Mammary epithelial cell (primary cell): ENCODE measurements around the gene NOVA2.

Experiments used
- EZH2 ChIP-seq: IDR thresholded peaks from 2 replicates; pipeline ENCODE4 v1.6.1; 2012; ENCODE audit warnings: low read length, inconsistent platforms, borderline replicate concordance
- TF ChIP-seq, protein P1 (sequence below), 2 donors: IDR thresholded peaks in 1 of 2; conservative IDR thresholded peaks in 1 of 2; 2 replicates each; pipeline ENCODE4 v1.5.1; 2011 to 2012; ENCODE audit warnings: inconsistent platforms in 2 of 2, low read length in 2 of 2, mild to moderate bottlenecking in 2 of 2, control low read depth in 1 of 2, low read depth in 1 of 2; ENCODE audit not compliant: insufficient read depth in 1 of 2; ENCODE audit errors: extremely low read depth in 1 of 2

DNA sequence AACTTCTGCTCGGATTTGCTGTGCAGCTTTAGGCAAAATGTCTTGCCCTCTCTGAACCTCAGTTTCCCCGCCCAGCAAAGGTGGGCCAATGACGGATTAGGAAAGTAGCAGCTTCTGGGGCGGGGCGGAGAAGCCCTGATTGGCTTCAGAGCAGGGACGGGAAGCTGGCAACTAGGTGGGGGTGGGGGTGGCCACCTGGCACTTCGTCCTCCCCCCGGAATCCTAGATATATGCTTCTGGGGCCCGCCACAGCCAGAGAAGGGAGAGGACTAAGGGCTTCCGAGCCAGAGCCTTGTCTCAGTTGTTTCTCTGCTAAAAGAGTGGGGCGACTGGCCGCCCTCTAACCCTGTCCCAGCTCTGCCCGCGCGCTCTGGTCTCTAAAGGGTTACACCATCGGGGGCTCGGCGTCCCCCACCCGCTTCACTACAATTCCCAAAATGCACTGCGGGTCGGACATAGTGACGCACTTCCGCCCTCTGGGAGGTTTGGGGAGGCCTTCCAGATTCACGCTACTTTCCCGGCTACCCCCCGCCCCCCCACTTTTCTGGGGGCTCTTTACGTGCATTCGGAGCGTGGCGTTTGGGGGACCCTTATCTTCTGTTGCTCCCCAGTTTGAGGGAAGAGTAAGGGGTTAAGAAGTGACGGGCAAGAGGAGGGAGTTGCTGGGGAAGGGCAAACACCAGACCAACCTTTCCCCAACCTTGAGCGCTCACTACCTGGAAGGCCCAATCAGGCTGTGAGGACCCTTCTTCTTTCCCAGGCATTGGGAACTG lies 87.1 kb downstream of the NOVA2 start:
- TF ChIP-seq, protein P1, sequence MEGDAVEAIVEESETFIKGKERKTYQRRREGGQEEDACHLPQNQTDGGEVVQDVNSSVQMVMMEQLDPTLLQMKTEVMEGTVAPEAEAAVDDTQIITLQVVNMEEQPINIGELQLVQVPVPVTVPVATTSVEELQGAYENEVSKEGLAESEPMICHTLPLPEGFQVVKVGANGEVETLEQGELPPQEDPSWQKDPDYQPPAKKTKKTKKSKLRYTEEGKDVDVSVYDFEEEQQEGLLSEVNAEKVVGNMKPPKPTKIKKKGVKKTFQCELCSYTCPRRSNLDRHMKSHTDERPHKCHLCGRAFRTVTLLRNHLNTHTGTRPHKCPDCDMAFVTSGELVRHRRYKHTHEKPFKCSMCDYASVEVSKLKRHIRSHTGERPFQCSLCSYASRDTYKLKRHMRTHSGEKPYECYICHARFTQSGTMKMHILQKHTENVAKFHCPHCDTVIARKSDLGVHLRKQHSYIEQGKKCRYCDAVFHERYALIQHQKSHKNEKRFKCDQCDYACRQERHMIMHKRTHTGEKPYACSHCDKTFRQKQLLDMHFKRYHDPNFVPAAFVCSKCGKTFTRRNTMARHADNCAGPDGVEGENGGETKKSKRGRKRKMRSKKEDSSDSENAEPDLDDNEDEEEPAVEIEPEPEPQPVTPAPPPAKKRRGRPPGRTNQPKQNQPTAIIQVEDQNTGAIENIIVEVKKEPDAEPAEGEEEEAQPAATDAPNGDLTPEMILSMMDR (conservative IDR thresholded peaks at IDR 0.05 in 1 of 2, IDR thresholded peaks at IDR 0.05 in 1 of 2; ENCODE audit: extremely low read depth in 1 of 2, insufficient read depth in 1 of 2, low read depth in 1 of 2, low read length in 2 of 2) = no peak
- TF ChIP-seq EZH2 = no peak
